ENCODE results near the gene BCL2. TPM values are rescaled to one million over a fixed set of nuclear protein-coding genes. Genes with fewer than 3 reads are reported as not detected.

Gene BCL2
- total and polyA plus RNA-seq, 7 donors: 1.1 to 27.0 (median 8.9) TPM

DNA sequence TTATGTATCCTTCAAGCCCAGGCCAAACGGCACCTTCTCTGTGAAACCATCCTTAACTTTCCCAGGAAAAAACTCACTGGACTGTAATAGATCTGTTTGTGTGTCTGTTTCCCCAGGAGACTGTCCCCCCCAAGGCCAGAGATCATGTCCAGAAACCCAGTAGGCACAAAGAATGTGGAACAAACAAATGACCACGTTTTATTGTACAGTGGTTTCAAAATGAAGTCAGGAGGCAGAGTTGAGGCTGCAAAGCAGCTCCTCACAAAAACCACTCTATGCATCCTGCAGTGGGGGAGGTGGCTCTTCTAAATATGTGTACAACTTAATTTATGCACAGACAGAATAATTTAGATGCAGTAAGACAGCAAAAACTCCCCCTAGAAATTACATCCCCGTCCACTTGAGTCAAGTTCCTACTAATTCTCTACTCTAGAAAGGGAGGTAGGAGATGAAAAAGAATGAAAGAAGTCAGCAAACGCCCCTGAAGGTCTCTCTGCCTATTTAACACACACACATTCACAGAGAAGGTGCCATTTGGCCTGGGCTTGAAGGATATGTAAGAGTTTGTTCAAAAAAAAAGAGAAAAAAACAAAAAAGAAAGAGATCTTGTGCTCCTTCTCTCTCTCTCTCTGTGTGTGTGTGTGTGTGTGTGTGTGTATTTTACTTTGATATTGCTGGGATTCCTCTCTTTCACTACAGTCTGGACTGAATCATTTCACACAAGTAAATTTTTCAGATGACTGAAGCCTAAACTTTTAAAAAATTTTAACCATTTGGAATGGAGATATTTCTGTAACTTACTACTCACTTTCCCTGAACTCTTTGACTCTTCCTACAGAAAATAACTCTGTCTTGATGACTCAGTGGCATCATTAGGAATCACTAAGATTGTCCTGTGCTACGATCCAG, 19.5 kb downstream of the BCL2 start:
- ATAC-seq: no peak
- intact Hi-C loops (cut with DNase I): no loop called here
- no peaks in the 10 kb centered on the region for H3K36me3 ChIP-seq (ENCODE audit: insufficient read depth in 1 of 2, low read depth in 1 of 2)

DNA sequence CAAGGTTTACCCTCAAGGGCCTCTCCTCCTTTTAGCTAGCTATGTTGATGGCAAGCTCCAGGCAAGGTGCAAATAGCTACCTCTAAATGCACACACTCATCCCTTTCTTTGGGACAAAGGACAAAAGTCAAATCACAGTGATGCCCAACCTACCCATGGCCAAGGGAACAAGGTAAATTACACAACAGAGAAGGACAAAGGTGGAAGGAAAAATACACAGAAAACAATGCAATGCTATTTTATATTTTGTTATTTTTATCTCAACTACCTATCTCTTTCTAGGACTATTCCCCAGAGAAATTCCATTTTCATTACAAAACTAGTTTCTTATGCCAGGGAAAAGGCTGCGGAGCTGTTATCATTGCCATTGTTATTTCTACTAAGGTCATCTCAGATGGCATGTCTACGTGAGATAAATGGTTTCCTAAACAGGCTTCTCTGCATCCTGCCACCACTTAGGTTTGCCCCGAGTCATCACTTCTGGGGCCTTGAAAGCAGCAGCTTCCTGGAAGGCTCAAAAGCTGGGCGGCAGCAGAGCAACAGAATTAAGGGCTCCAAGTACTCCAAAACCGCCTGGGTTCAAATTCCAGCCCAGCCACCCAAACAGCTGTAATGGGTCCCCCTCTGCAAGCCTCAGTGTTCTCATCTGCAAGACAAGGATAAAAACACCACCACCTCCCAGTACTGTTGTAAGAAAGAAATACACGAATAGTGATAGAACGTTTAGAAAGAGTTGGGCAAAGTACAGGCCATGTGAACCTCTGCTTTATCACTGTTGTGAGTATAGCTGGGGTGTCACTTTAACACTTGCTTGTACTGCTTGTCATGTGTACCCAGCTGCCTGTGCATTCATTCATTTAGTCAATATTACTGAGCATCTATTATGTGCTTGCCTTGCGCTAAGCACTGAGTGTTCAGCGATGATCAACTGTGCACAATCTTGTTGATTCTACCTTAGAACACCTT, 20.9 kb downstream of the BCL2 start:
- TF ChIP-seq, protein P1, sequence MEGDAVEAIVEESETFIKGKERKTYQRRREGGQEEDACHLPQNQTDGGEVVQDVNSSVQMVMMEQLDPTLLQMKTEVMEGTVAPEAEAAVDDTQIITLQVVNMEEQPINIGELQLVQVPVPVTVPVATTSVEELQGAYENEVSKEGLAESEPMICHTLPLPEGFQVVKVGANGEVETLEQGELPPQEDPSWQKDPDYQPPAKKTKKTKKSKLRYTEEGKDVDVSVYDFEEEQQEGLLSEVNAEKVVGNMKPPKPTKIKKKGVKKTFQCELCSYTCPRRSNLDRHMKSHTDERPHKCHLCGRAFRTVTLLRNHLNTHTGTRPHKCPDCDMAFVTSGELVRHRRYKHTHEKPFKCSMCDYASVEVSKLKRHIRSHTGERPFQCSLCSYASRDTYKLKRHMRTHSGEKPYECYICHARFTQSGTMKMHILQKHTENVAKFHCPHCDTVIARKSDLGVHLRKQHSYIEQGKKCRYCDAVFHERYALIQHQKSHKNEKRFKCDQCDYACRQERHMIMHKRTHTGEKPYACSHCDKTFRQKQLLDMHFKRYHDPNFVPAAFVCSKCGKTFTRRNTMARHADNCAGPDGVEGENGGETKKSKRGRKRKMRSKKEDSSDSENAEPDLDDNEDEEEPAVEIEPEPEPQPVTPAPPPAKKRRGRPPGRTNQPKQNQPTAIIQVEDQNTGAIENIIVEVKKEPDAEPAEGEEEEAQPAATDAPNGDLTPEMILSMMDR (IDR thresholded peaks at IDR 0.05): no peak
- no peak for DNase-seq
- no peak for ATAC-seq
- no peaks in the 10 kb centered on the region for H3K9me3 ChIP-seq
- H3K36me3 ChIP-seq (ENCODE audit: insufficient read depth in 1 of 2, low read depth in 1 of 2): no peaks in the 10 kb centered on the region
- no peaks in the 10 kb centered on the region for H3K27me3 ChIP-seq (ENCODE audit: insufficient read depth in 3 of 3, low read length in 2 of 3)
- intact Hi-C loops (cut with DNase I): no loop called here
- no peak overlapping the region for H3K27ac ChIP-seq
- H3K4me1 ChIP-seq: peaks cover 30% of the 10 kb centered on the region
- no peak overlapping the region for H3K4me3 ChIP-seq
- 61 to 82% (median 67%) methylated on average over 9 of the region's 9 CpGs for WGBS, 3 donors

More for the DNA sequence above, 19.5 kb downstream of the BCL2 start:
- DNase-seq: no peak
- 59 to 77% (median 61%) methylated on average over 5 of the region's 5 CpGs for WGBS, 3 donors
- Histone ChIP-seq H3K27me3 (ENCODE audit: insufficient read depth in 3 of 3, low read length in 2 of 3) (no peaks in the 10 kb centered on the region), H3K9me3 (no peaks in the 10 kb centered on the region), H3K4me3 (no peak overlapping the region), H3K27ac (no peak overlapping the region), H3K4me1 (peaks cover 26% of the 10 kb centered on the region)
- TF ChIP-seq, protein P1 (IDR thresholded peaks at IDR 0.05): no peak

- intact Hi-C loops (cut with DNase I): no loop called here
- Histone ChIP-seq H3K4me3 (no peak overlapping the region), H3K36me3 (ENCODE audit: insufficient read depth in 1 of 2, low read depth in 1 of 2) (no peaks in the 10 kb centered on the region), H3K4me1 (peaks cover 30% of the 10 kb centered on the region), H3K9me3 (no peaks in the 10 kb centered on the region), H3K27me3 (ENCODE audit: insufficient read depth in 3 of 3, low read length in 2 of 3) (no peaks in the 10 kb centered on the region), H3K27ac (no peak overlapping the region)
- no peak for ATAC-seq
- no peak for DNase-seq
- TF ChIP-seq, protein P1 (IDR thresholded peaks at IDR 0.05): no peak
- WGBS, 3 donors: 45 to 67% (median 51%) methylated on average over 16 of the region's 16 CpGs
Measured at GRCh38 chr18:63297687-63298399, 21.7 kb downstream of the BCL2 start.

GRCh38 chr18:63293935-63294334, 25.6 kb downstream of the BCL2 start:
- H3K27me3 ChIP-seq (ENCODE audit: insufficient read depth in 3 of 3, low read length in 2 of 3): no peaks in the 10 kb centered on the region
- H3K36me3 ChIP-seq (ENCODE audit: insufficient read depth in 1 of 2, low read depth in 1 of 2): no peaks in the 10 kb centered on the region
- ATAC-seq (peak in 2 of 4 donors; percentile 46 to 52), DNase-seq (no peak)
- H3K27ac ChIP-seq: peak overlapping the region; percentile 91
- intact Hi-C loops (cut with DNase I): no loop called here
- peaks cover 56% of the 10 kb centered on the region for H3K4me1 ChIP-seq
- 23 to 42% (median 27%) methylated on average over 4 of the region's 4 CpGs for WGBS, 3 donors
- TF ChIP-seq, protein P1 (IDR thresholded peaks at IDR 0.05): no peak
- no peaks in the 10 kb centered on the region for H3K9me3 ChIP-seq
- H3K4me3 ChIP-seq: peak overlapping the region; percentile 56
